GM12873 (cell line): ENCODE data around the gene CISD3.

Experiments
- TF ChIP-seq, protein P1 (sequence below): IDR thresholded peaks from 2 replicates; pipeline ENCODE4 v1.5.1; 2012; ENCODE audit warnings: low read depth, mild to moderate bottlenecking, moderate library complexity, low read length, control low read depth; ENCODE audit not compliant: insufficient read depth; ENCODE audit errors: missing control alignments

Gene CISD3

DNA sequence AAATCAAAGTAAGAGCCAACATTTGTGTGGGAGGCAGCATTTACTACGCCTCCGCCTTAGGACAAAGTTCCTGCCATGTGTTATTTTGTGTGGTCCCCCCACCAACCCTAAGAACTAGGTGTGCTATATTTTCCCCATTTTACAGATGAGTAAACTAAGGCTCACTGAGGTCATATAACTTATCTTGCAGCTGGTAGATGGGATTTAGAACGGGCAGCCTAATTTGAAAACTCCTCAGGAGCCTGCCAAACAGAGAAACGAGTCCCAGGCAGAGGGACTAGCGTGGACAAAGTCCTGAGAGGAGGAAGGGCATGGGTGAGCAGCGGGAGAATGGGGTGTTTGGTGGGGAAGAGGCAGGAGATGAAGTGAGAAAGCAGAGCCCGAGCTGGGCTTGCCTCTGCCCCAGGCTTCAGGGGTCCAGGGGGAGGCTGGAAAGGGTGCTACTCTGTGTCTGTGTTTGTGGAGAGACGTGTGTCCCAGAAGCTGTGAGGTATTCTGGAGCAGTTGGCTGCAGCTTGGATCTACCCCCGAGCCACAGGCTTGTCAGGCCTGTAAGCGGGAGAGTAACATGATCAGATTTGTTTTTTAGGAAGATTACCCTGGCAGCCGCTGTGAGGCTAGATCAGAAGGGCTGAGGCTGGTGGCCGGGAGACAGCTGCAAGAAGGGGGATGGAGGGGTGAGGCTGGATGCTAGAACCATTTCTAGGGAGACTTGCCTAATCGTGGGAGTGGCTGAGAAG lies 20.1 kb upstream of the CISD3 start:
- TF ChIP-seq, protein P1, sequence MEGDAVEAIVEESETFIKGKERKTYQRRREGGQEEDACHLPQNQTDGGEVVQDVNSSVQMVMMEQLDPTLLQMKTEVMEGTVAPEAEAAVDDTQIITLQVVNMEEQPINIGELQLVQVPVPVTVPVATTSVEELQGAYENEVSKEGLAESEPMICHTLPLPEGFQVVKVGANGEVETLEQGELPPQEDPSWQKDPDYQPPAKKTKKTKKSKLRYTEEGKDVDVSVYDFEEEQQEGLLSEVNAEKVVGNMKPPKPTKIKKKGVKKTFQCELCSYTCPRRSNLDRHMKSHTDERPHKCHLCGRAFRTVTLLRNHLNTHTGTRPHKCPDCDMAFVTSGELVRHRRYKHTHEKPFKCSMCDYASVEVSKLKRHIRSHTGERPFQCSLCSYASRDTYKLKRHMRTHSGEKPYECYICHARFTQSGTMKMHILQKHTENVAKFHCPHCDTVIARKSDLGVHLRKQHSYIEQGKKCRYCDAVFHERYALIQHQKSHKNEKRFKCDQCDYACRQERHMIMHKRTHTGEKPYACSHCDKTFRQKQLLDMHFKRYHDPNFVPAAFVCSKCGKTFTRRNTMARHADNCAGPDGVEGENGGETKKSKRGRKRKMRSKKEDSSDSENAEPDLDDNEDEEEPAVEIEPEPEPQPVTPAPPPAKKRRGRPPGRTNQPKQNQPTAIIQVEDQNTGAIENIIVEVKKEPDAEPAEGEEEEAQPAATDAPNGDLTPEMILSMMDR: no peak

DNA sequence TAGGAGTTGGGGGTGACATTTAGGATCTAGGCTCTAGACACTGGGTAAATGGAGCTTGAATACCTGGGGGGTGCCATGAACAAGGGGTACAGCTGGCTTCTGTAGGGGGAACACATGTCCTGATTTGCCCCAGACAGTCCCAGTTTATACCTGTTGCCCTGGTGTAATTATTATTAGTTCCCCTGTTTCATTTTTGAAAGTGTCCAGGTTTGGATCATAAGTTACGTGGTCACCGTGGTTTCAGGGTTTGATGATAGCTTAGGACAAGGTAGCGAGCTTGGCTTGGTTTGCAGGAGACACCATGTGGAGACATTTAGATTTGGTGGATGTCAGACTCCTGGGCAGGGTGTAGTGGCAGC lies 19.6 kb upstream of the CISD3 start:
- TF ChIP-seq, protein P1: no peak

DNA sequence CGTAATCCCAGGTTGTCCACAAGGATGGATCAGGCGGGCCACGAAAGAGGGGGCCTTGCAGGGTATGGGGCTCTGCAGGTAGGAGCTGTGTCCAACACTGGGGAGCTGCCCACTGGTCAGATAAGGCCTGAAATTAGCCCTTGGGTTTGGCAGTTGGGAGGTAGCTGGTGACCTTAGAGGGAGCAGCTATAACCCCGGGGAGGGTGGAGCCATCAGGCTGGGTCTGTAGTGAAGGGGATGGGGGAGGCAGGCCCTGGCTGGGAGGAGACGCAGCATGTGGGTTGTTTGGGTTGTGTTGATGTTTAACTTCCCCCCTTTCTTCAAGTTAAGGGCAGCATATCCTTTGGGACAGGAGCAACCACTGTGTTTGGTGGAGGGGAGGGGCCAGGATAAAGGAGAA lies 19.2 kb upstream of the CISD3 start:
- TF ChIP-seq, protein P1: no peak

DNA sequence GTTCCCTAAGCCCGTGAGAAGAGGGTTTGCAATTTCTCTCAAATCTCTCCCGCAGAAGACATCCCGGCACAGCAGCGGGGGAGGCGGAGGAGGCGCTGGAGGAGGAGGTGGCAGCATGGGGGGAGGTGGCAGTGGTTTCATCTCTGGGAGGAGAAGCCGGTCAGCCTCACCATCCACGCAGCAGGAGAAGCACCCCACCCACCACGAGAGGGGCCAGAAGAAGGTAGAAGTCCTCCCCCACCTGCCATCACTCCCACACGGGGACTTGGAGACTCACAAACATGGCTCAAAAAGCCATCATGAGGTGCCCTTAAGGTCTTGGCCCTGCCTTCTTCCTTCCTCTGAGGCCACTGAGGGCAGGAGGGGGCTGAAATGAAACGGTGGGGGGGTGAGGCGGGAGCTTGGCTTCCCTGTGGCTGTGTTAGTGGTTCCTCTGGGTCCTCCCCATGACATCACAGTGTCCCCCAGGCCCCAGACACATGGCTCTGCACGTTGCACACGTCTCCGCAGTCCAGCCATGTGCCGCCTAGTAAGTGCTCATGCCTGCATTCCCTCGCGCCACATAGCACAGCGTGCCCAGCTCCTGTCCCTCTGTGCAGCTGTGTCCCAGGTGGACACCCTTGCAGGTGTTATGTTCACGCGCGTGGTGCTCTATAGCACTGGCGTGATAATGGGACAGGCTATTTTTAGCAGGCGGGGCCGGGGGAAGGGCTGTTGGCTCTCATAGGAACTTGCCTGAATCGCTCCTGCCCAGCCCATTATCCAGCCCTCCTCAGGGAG lies 18.2 kb upstream of the CISD3 start:
- TF ChIP-seq, protein P1: no peak

DNA sequence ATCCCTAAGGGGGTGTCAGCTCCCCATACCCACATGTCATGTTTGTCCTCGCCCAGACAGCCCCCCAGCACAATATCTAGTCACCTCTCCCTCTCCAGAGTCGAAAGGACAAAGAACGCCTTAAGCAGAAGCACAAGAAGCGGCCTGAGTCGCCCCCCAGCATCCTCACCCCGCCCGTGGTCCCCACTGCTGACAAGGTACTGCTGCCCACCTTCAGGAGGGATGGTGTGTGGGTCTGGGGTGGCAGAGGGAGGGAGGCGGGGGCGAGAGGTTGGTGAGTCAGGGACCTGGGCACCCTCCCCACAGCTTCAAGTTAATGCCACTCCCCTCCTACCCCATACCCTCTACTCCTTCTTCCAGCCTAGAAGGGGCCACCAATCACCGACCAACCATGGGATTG lies 17.5 kb upstream of the CISD3 start:
- TF ChIP-seq, protein P1: no peak

DNA sequence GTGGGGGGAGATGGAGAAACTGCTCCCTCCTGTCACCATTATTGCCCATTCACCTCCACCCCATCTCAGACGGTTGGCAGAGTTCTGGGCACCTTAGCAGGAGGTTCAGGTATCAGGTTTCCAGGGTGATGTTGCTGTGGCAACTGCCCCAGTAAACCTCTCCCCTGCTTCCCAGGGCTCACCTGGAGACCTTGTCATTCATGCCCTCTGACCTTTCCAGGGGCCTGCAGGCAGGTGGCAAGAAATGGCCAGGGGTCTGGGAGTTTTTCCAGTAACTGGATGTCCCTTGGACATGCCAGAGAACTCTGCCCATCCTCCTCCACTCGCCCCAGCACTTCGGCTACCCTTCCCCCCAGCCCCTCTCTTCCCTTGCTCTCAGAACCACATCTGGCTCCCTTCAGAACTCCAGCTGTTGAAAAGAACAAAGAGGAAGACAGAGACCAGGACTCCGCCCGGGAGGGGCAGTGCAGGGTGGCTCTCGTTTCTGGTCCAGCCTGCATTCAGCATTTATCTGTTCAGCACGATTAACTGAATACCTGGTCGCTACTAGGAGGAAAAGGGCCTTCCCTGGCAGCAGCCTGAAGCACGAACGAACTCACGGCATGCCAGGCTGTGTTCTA lies 16.6 kb upstream of the CISD3 start:
- TF ChIP-seq, protein P1: no peak
